Nephron (organoid): ENCODE measurements around the gene GEMIN5.

Experiments
- H3K27ac Mint-ChIP-seq, 3 experiments: 2 replicates each; pipeline ENCODE4 v1.8.0; 2020; ENCODE audit warnings: mixed read lengths in 3 of 3, mild to moderate bottlenecking in 2 of 3, moderate library complexity in 1 of 3
- H3K27me3 Mint-ChIP-seq: 2 replicates; pipeline ENCODE4 v1.8.0; 2021; ENCODE audit warnings: low read depth, mild to moderate bottlenecking, moderate library complexity, mixed read lengths
- H3K36me3 Mint-ChIP-seq: 2 replicates; pipeline ENCODE4 v1.8.0; 2020; ENCODE audit warnings: low read depth, mixed read lengths
- H3K4me1 Mint-ChIP-seq: 2 replicates; pipeline ENCODE4 v1.8.0; 2020; ENCODE audit warnings: mixed read lengths
- H3K4me3 Mint-ChIP-seq, 3 experiments: 2 replicates each; pipeline ENCODE4 v1.8.0; 2020; ENCODE audit warnings: mild to moderate bottlenecking in 3 of 3, mixed read lengths in 3 of 3, moderate library complexity in 2 of 3
- H3K9me3 Mint-ChIP-seq: 2 replicates; pipeline ENCODE4 v1.8.0; 2020; ENCODE audit warnings: mixed read lengths
- CTCF ChIP-seq, 3 experiments: fragments of 200-600 bp; sonication (generic); IDR thresholded peaks; one replicate each; pipeline ENCODE4 v1.5.0; 2021; ENCODE audit warnings: antibody characterized with exemption in 3 of 3; ENCODE audit not compliant: unreplicated experiment in 3 of 3

The GEMIN5 gene

DNA sequence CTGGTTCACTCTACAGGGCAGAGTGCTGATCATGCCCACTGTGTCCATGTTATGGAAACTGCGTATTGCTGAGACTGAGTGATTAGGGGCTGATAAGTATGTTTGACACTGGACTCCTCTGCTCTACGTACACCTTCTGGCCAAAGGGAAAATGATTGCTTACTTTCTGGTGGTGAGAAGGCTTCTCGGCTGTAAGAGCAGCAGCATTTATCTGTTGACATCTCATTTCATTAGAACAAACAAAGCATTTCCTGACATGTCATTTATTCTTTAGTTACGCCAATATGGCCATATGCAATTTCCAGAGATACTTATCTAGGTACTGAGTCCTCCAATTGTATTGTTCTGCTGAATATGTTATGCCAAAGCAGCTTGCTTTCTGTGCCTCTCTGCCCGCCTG lies 93.2 kb downstream of the GEMIN5 start:
- Mint-ChIP-seq H3K4me1 (peaks cover 11% of the 10 kb centered on the region), H3K27ac (no peak overlapping the region), H3K9me3 (no peaks in the 10 kb centered on the region), H3K36me3 (peaks cover 4% of the 10 kb centered on the region), H3K27me3 (no peaks in the 10 kb centered on the region), H3K4me3 (no peak overlapping the region)
- no peak for TF ChIP-seq CTCF (IDR thresholded peaks at IDR 0.05; ENCODE audit: unreplicated experiment in 3 of 3)

GRCh38 chr5:154842689-154843530 lies 95.1 kb downstream of the GEMIN5 start:
- Mint-ChIP-seq H3K4me3 (no peak overlapping the region), H3K27me3 (no peaks in the 10 kb centered on the region), H3K27ac (peak overlapping the region in 1 of 3 experiments; percentile 27), H3K9me3 (no peaks in the 10 kb centered on the region), H3K36me3 (peaks cover 11% of the 10 kb centered on the region), H3K4me1 (peaks cover 3% of the 10 kb centered on the region)
- TF ChIP-seq CTCF (IDR thresholded peaks at IDR 0.05; ENCODE audit: unreplicated experiment in 3 of 3): no peak

DNA sequence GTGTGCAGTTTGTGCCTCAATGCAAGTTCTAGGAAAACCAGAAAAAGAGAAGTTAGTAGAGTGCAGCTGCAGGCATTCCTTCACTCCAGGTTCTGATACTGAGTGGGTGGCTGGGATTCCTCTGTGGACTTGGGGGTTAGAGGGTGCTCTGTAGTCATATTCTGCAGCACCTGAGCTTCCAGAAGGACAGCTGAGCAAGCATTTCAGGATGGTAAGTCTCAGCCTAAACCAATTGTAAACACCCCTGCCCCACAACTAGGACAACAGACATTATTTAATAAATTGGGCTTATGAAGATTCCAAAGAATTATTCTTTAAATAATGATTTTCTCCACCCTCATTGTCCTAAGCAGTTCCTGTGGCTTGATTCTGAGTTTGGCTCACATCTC lies 96.7 kb downstream of the GEMIN5 start:
- H3K27me3 Mint-ChIP-seq: no peaks in the 10 kb centered on the region
- peaks cover 22% of the 10 kb centered on the region for H3K36me3 Mint-ChIP-seq
- no peak overlapping the region for H3K27ac Mint-ChIP-seq
- no peak for TF ChIP-seq CTCF (IDR thresholded peaks at IDR 0.05; ENCODE audit: unreplicated experiment in 3 of 3)
- H3K4me3 Mint-ChIP-seq: no peak overlapping the region
- no peaks in the 10 kb centered on the region for H3K9me3 Mint-ChIP-seq
- H3K4me1 Mint-ChIP-seq: peaks cover 3% of the 10 kb centered on the region

- no peak overlapping the region for H3K4me3 Mint-ChIP-seq
- no peaks in the 10 kb centered on the region for H3K4me1 Mint-ChIP-seq
- no peak overlapping the region for H3K27ac Mint-ChIP-seq
- no peaks in the 10 kb centered on the region for H3K27me3 Mint-ChIP-seq
- H3K9me3 Mint-ChIP-seq: no peaks in the 10 kb centered on the region
- no peak for TF ChIP-seq CTCF (IDR thresholded peaks at IDR 0.05; ENCODE audit: unreplicated experiment in 3 of 3)
- H3K36me3 Mint-ChIP-seq: peaks cover 21% of the 10 kb centered on the region
Observed at GRCh38 chr5:154840435-154841272, 97.4 kb downstream of the GEMIN5 start.
